ENCODE data around the gene KLHDC8A. TPM values are rescaled to one million over a fixed set of nuclear protein-coding genes. Genes with fewer than 3 reads are reported as not detected.

KLHDC8A gene
- total and polyA plus RNA-seq, 2 of the 13 experiments (the other 11 are each of a cell fraction or from before 2014, with no cell fraction given): not detected

- Histone ChIP-seq H3K4me3 (replicated peaks in 1 of 3; ENCODE audit: insufficient read depth in 1 of 3, low read depth in 2 of 3, low read length in 3 of 3) (no peak overlapping the region), H3K4me2 (ENCODE audit: low read depth, low read length) (no peak overlapping the region), H3K36me3 (replicated peaks in 1 of 2; ENCODE audit: control insufficient read depth in 1 of 2, insufficient read depth in 2 of 2, low read length in 2 of 2) (no peaks in the 10 kb centered on the region), H2AFZ (ENCODE audit: low read length) (no peak overlapping the region), H3K27me3 (ENCODE audit: control insufficient read depth in 1 of 2, insufficient read depth in 2 of 2, low read length in 2 of 2) (no peaks in the 10 kb centered on the region), H3K9me3 (ENCODE audit: low read length) (no peaks in the 10 kb centered on the region), H3K9ac (ENCODE audit: insufficient read depth, low read depth, low read length) (no peak overlapping the region), H4K20me1 (ENCODE audit: insufficient read depth, low read length) (no peaks in the 10 kb centered on the region), H3K4me1 (ENCODE audit: insufficient read depth, low read length) (peaks cover 66% of the 10 kb centered on the region), H3K27ac (ENCODE audit: extremely low read length, insufficient read depth, low read length) (no peak overlapping the region), H3K79me2 (ENCODE audit: insufficient read depth, low read length) (no peaks in the 10 kb centered on the region)
- TF ChIP-seq AGO2 (optimal IDR thresholded peaks at IDR 0.05; ENCODE audit: low read depth, low read length): no peak
- TF ChIP-seq DDIT3 (CRISPR knock-in tag; IDR thresholded peaks at IDR 0.05): no peak
- TF ChIP-seq CSRNP1 (CRISPR knock-in tag; IDR thresholded peaks at IDR 0.05): no peak
- TF ChIP-seq ELF4 (CRISPR knock-in tag; IDR thresholded peaks at IDR 0.05; ENCODE audit: borderline replicate concordance): no peak
- no peak for TF ChIP-seq PBX3 (CRISPR knock-in tag; IDR thresholded peaks at IDR 0.05; ENCODE audit: borderline replicate concordance)
- no peak for TF ChIP-seq ZNF225 (CRISPR knock-in tag; IDR thresholded peaks at IDR 0.05)
- no peak for TF ChIP-seq NR3C1 (CRISPR knock-in tag; IDR thresholded peaks at IDR 0.05)
- TF ChIP-seq ZNF569 (CRISPR knock-in tag; IDR thresholded peaks at IDR 0.05; ENCODE audit: borderline replicate concordance): no peak
- no peak for TF ChIP-seq PREB (CRISPR knock-in tag; IDR thresholded peaks at IDR 0.05)
- TF ChIP-seq CBFB (CRISPR knock-in tag; IDR thresholded peaks at IDR 0.05): no peak
- no peak for TF ChIP-seq ZNF775 (CRISPR knock-in tag; IDR thresholded peaks at IDR 0.05; ENCODE audit: borderline replicate concordance)
- no peak for TF ChIP-seq ZNF766 (CRISPR knock-in tag; IDR thresholded peaks at IDR 0.05; ENCODE audit: borderline replicate concordance)
- no peak for TF ChIP-seq MEIS2 (CRISPR knock-in tag; IDR thresholded peaks at IDR 0.05)
- TF ChIP-seq ZNF619 (CRISPR knock-in tag; IDR thresholded peaks at IDR 0.05): no peak
- no peak for TF ChIP-seq SYNCRIP (IDR thresholded peaks at IDR 0.05; ENCODE audit: insufficient read depth, low read depth, low read length)
- no peak for TF ChIP-seq ZC3H4 (CRISPR knock-in tag; IDR thresholded peaks at IDR 0.05; ENCODE audit: borderline replicate concordance)
- TF ChIP-seq KAT8 (CRISPR knock-in tag; IDR thresholded peaks at IDR 0.05): no peak
- WGBS (ENCODE audit: low lambda C conversion rate): 93% methylated on average over 3 of the region's 3 CpGs
- BruUV-seq (replicated peaks): no TSS peak
- no peak for FAIRE-seq
- ChIA-PET CTCF (ENCODE audit: low intra/inter-chr PET ratio, low total read pairs) (no interaction called here), POLR2A (no interaction called here)
- intact Hi-C loops (cut with micrococcal nuclease; ENCODE audit: unreplicated experiment): no loop called here
- in situ Hi-C loops (cut with HindIII; ENCODE audit: extremely low pct_ligation_motif_present, low pct_unique_long_range_greater_than_20kb): no loop called here
- no peak for ATAC-seq
- no peak for DNase-seq (ENCODE audit: low spot score)
Observed at GRCh38 chr1:205287076-205287475, 69.6 kb downstream of the KLHDC8A start.

Measured in HepG2 (cell line).